Measurements from ENCODE around the gene GRWD1.

GRCh38 chr19:48403606-48404005 is 42.2 kb upstream of the GRWD1 start:
- no peak for TF ChIP-seq EP300 (IDR thresholded peaks at IDR 0.05)
- TF ChIP-seq CTCF (IDR thresholded peaks at IDR 0.05), result no peak
- no peak for TF ChIP-seq POLR2A (IDR thresholded peaks at IDR 0.05)
